NCI-H187 treated with DMSO at 0.1 percent for 48 hours (cell line): ENCODE data around the gene BICRA.
"Not testable (repeated sequence)": the region's sequence is repeated elsewhere in the genome, so short reads cannot be mapped to it uniquely, and the experiment has no call there.

Experiments
- DNase-seq: peaks from one replicate; lab custom pipeline; 2025; lab: John Stamatoyannopoulos, UW

Gene BICRA

GRCh38 chr19:47608969-47609905 lies at the start of gene BICRA:
TSS of gene BICRA (plus strand) at chr19:47609134. CDS start at chr19:47673575, 64,441 bp downstream.
- DNase-seq = peak; percentile 11

DNA sequence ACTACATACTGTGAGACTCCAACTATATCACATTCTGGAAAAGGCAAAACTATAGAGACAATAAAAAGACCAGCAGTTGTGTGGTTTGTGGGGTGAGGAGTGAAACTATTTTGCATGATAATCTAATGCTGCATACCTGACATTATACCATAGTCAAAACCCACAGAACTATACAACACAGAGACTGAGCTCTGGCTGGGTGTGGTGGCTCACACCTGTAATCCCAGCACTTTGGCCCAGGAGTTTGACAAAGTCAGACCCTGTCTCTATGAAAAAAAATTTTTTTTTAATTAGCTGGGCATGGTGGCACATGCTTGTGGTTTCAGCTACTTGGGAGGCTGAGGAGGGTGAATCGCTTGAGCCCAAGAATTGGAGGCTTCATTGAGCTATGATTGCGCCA lies 47.9 kb upstream of the BICRA start:
- DNase-seq = no peak

DNA sequence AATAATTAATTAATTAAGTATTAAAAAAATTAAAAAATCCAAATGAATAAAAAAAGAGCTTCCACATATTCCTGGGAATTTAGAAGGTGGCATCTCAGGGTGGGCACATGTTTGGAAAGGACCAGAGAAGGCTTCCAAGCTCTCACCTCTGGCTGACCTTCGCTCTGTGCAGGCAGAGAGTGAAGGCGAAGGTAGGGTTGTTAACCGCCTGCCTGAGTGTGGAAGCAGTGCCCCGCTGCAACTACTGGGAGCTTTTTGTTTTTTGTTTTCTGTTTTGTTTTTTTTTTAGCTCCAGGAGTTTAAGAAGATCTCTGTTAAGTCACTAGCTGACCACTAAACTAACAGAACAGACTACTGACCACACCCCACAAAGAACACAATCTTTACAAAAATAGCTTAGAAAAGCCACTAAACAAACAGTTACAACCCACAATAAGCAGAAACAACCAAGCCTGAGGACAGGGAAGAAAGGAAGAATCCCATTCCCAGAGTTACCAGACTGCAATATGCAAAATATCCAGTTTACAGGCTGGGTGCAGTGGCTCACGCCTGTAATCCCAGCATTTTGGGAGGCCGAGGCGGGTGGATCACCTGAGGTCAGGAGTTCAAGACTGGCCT lies 47.4 kb upstream of the BICRA start:
- DNase-seq = no peak

- no peak for DNase-seq
Measured at GRCh38 chr19:47564081-47564480, 44.9 kb upstream of the BICRA start.

GRCh38 chr19:47569331-47569730 lies 39.6 kb upstream of the BICRA start:
- DNase-seq = no peak

GRCh38 chr19:47572635-47573034 lies 36.3 kb upstream of the BICRA start:
- no peak for DNase-seq

DNA sequence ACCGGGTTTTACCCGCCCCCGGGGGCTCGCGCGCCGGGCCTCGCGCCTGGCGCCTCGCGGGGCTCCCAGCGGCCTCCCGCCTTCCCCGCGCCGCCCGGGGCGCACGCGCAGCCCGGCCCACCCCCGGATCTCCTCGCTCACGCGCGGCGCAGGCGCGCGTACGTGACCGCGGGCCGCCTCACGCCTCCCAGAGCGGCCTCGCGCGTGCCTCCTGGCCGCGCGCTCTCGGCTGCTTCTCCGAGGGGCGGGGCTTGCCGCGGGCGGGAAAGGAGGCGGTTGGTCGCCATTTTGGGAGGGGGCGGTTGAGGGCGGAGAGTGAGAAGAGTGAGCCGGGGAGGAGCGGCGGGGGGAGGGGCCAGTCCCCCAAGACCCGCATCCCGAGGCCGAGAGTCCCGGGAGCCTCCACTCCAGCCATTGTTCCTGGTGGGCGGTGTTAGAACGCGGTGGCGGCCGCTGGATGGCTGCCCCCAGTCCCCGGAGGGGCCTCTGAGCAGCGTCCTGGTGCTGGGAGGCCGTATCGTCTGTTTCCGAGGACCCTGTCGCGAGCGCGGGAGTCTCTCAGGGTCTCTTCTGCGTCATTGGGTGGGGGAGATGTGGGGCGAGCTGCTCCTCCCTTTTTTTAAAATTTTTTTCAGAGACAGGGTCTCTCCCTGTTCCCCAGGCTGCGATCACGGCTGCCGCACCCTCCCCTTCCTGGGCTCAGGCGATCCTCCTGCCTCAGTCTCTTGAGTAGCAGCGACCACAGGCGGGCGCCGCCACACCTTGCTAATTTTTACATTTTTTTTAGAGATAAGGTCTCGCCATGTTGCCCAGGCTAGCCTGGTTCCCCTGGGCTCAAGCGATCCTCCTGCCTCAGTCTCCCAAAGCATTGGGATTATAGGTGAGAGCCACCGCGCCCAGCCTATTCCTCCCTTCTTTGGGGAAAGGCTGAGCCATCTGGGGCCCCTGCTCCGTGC lies 35.6 kb upstream of the BICRA start, which contains the start of gene ZNF541:
TSS of gene ZNF541 (minus strand) at position 78 of the 956 bp plus-strand sequence. CDS start 17,292 bp downstream, outside the sequence.
- no peak for DNase-seq

DNA sequence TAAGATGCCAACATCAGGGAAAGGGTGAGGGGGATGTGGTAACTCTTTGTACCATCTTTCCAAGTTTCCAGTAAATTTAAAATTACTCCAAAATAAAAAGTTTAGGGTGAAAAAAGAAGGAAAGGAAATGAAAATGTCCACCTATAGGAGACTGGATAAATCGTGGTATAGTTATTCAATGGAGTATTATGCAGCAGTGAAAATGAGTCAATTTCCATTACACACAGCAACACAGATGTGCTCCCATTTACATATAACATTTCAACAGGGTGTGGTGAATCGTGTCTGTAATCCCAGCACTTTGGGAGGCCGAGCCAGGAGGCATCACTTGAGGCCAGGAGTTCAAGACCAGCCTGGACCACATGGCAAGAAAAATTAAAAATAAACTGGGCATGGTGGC lies 28.5 kb upstream of the BICRA start:
- DNase-seq = no peak

DNA sequence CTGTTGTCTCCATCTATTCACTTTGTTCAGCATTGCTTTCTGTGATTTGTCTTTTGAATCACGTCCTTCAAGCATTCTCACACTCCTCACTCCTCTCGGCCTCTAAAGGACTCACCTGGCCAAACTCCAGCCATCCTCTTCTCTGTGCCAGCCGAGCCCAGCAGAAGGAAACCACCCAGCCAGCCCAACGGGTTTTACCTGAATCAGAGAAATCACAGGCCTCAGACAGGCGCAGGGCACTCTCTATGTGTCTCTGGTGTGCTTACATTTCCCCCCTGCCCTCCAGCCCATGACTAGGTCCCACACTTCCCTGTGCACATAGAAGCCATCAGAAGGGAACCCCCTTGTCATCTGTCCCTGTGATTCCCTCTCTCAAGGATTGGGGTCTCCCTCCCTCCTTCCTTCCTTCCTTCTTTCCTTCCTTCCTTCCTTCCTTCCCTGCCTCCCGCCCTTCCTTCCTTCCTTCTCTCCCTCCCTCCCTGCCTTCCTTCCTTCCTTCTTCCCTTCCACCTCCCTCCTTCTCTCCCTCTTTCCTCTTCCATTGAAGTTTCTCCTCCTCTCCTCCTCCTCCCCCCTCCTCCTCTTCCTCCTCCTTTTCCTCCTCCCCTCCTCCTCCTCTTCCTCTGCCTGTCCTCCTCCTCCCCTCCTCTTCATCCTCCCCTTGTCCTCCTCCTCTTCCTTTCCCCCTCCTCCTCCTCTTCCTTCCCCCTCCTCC lies 27.2 kb upstream of the BICRA start:
- DNase-seq = no peak

- DNase-seq = no peak
Measured at GRCh38 chr19:47582320-47582909, 26.5 kb upstream of the BICRA start.

- not testable (repeated sequence) for DNase-seq
Measured at GRCh38 chr19:47583161-47583560, 25.8 kb upstream of the BICRA start.

- no peak for DNase-seq
Measured at GRCh38 chr19:47587295-47587694, 21.6 kb upstream of the BICRA start.

GRCh38 chr19:47589824-47590223 lies 19.1 kb upstream of the BICRA start:
- no peak for DNase-seq

GRCh38 chr19:47593860-47594259 lies 15.1 kb upstream of the BICRA start:
- no peak for DNase-seq

- DNase-seq = no peak
Measured at GRCh38 chr19:47595944-47596343, 13.0 kb upstream of the BICRA start.

GRCh38 chr19:47598407-47599349 lies 10.3 kb upstream of the BICRA start:
- no peak for DNase-seq

GRCh38 chr19:47599671-47600245 lies 9.2 kb upstream of the BICRA start:
- not testable (repeated sequence) for DNase-seq

DNA sequence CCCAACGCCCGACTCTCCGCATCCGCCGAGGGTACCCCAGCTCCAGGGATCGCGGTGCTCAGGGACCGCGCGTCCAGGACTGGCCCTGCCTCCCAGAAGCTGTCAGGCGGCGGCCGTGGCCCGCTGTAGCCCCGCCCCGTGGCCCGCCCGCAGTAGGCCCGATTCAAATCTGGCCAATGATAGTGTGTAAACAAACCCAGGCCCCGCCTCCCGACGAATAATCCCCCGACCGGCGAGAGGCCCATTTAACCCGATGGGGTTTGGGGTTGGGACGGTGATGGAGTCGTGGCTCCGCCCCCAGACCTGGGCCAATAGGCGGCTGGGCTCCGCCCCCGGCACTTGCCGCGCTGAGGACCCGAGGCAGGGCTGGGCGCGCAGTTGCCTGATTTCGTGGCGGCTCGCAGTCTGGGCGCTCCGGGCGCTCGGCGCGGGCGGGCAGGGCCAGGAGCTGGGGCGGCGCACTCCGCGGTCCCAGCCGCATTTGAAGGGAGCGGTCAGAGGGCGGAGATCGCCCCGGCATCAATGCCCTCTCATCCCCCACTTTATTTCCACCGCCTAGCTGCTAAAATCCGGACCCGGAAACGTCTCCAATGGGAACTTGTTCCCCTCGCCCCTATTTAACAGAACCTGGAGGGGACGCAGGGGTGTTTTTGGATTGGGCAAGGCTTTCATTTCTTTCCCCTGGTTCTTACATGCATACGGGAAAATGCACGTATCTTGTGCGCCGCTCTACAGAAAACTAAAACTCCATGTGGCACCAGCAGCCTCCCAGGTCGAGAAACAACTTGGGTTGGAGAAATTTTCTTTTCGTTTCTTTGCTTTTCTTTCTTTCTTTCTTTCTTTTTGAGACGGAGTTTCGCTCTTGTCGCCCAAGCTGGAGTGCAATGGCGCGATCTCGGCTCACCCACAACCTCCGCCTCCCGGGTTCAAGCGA lies 8.4 kb upstream of the BICRA start:
- DNase-seq = peak; percentile 96
